Thymus (tissue), 11 donors: ENCODE measurements around the gene ISYNA1. TPM values are rescaled to one million over a fixed set of nuclear protein-coding genes. Genes with fewer than 3 reads are reported as not detected.

Experiments
- DNase-seq, 9 donors: peaks; one replicate each; pipeline ENCODE4 v3.0.0-alpha.2; 2013; ENCODE audit warnings: low spot score in 9 of 9, low read depth in 6 of 9, missing footprints in 1 of 9
- H3K27ac ChIP-seq, 2 donors: one replicate each; pipeline ENCODE4 v1.5.1; 2013; ENCODE audit warnings: control low read depth in 1 of 2, low read depth in 1 of 2, low read length in 1 of 2, mild to moderate bottlenecking in 1 of 2, moderate library complexity in 1 of 2
- H3K27me3 ChIP-seq, 2 donors: one replicate each; pipeline ENCODE4 v1.5.1; 2013; ENCODE audit warnings: low read length in 1 of 2; ENCODE audit not compliant: control insufficient read depth in 2 of 2, insufficient read depth in 1 of 2
- H3K36me3 ChIP-seq, 2 donors: one replicate each; pipeline ENCODE4 v1.5.1; 2013; ENCODE audit warnings: low read length in 1 of 2, mild to moderate bottlenecking in 1 of 2, moderate library complexity in 1 of 2; ENCODE audit not compliant: control insufficient read depth in 2 of 2, insufficient read depth in 2 of 2
- H3K4me1 ChIP-seq, 2 donors: one replicate each; pipeline ENCODE4 v1.5.1; 2013; ENCODE audit warnings: low read length in 2 of 2; ENCODE audit not compliant: control insufficient read depth in 2 of 2, insufficient read depth in 2 of 2
- H3K4me3 ChIP-seq, 2 donors: one replicate each; pipeline ENCODE4 v1.5.1; 2013; ENCODE audit warnings: low read length in 2 of 2, control low read depth in 1 of 2, mild to moderate bottlenecking in 1 of 2
- H3K9me3 ChIP-seq, 2 donors: one replicate each; pipeline ENCODE4 v1.5.1; 2013; ENCODE audit warnings: low read length in 1 of 2, mild to moderate bottlenecking in 1 of 2; ENCODE audit not compliant: control insufficient read depth in 2 of 2, insufficient read depth in 1 of 2
- WGBS: extraction: QIAGEN DNeasy Blood & Tissue Kit; methylation state at CpG from one replicate; pipeline ENCODE4 v1.1.7; 2013; 5-methylcytosine and 5-hydroxymethylcytosine counted together
- polyA plus RNA-seq: library from polyadenylated mRNA; stranded (reverse); fragments of 200-250 nt; gene quantifications from one replicate; pipeline ENCODE4 v1.2.3, GENCODE V29; 2013
- total RNA-seq: library from RNA; stranded (reverse); fragments of 120-200 nt; gene quantifications from one replicate; pipeline ENCODE4 v1.2.4, GENCODE V29; 2013
- donor health status: healthy.

ISYNA1 gene
- total and polyA plus RNA-seq, 2 donors = 14.2 to 66.1 TPM

DNA sequence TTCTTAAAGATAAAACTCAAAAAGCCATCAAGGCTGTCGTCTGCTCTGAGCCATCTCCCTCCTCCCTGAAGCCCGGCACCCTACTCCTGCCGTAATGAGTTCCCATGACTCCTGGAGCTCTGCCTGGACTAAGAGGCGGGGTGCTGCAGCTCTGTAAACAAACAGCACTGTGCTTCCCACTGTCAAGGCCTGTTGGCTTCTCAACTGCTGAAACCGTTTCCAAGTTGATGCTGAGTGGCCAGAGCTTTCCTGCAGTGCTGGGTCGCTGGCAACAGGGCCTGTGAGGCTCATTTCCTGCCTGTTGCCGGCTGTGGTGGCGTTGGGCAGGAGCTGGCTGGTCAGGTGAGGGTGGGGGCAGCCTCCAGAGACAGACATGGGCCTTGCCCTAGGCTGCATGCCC, 26.7 kb upstream of the ISYNA1 start:
- Histone ChIP-seq H3K36me3 (peaks cover 37 to 40% of the 10 kb centered on the region in 2 donors), H3K4me3 (no peak overlapping the region), H3K4me1 (peaks cover 6 to 27% of the 10 kb centered on the region in 2 donors), H3K9me3 (no peaks in the 10 kb centered on the region), H3K27ac (peak overlapping the region; percentile 51 to 62), H3K27me3 (no peaks in the 10 kb centered on the region)
- WGBS = 37% methylated on average over 8 of the region's 8 CpGs
- no peak for DNase-seq

DNA sequence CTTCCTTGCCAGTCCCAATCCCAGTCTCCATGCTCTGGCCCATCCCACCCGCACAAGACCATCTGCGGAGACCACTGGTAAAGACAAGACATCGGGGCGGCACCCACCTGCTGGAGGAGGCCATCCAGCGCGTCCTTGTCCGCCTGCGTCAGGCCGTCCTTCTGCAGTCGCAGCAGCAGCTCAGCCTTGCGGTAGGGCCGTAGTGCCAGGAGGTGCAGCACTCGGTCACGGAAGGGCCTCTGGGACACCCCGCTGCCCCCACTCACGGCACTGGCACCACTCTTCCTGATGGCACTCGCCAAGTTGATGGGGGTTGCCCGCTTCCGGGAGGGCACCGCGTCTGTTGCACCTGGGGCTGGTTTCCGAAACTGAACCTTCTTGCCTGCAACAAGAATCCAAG, 23.5 kb upstream of the ISYNA1 start:
- WGBS = 98% methylated on average over 22 of the region's 22 CpGs
- no peak for DNase-seq
- H3K4me3 ChIP-seq = no peak overlapping the region
- peaks cover 4 to 15% of the 10 kb centered on the region in 2 donors for H3K4me1 ChIP-seq
- no peaks in the 10 kb centered on the region for H3K27me3 ChIP-seq
- no peaks in the 10 kb centered on the region for H3K9me3 ChIP-seq
- peaks cover 61 to 68% of the 10 kb centered on the region in 2 donors for H3K36me3 ChIP-seq
- H3K27ac ChIP-seq = no peak overlapping the region

GRCh38 chr19:18460900-18461299, 23.0 kb upstream of the ISYNA1 start:
- Histone ChIP-seq H3K9me3 (no peaks in the 10 kb centered on the region), H3K27me3 (no peaks in the 10 kb centered on the region), H3K36me3 (peaks cover 66 to 71% of the 10 kb centered on the region in 2 donors), H3K27ac (no peak overlapping the region), H3K4me3 (no peak overlapping the region), H3K4me1 (peaks cover 4 to 15% of the 10 kb centered on the region in 2 donors)
- DNase-seq = no peak
- WGBS = 96% methylated on average over 12 of the region's 12 CpGs

DNA sequence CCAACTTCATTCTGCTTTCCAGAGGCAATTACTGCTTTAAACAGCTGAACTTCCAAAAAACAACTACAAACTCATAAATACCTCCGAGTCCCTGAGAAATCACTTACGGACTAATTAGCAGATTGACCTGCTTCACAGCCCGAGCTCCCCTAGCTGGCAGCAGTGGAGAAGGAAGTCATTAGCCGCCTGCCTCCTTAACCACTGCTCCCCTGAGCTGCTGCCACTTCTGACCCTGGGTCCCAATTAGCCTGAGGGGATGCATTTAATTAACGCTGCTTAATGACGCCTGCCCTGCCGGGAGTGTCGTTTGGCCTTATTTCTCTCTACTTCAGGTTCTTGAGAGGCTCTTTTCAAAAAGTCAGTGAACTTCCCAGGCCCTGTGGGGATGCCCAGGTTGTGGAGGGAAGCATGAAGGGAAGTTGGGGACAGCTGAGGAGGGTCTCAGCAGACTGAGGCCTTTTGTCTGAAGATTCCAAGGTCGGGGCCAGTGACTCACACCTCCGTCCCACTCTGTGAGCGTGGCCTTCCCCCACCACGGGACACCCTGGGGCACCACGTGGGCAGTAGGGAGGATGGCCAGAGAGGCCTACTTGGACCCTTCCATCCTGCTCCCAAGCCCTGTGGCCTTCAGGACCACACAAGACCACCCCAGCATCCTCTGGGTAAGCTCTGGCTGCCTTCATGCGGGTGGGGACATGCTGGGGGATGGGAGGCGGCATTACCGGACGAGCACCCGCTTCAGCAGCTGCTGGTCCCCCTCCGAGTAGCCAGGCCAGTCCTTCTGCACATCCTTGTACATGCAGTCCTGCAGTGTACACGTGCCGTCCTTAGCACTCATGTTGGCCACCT, 19.8 kb upstream of the ISYNA1 start:
- Histone ChIP-seq H3K36me3 (peaks cover 54 to 55% of the 10 kb centered on the region in 2 donors), H3K27ac (no peak overlapping the region)

DNA sequence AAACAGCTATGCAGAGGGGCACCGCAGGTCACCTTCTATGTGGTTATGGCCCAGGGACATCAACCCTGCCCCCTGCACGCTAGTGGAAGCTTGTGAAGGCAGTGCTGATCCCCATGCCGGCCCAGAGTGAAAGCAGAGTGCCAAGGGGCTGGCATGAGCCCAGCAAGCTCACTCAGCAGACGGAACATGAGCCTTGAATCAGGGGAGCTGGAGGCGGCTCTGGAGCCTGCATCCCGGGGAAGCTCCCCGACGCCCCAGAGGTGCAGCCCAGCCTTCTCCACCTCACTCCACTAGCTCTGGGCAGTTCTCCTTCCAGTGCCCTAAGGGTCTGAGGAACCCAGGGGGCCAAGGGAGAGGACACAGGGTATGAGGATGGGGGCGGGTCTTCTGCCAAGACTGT, 19.0 kb upstream of the ISYNA1 start:
- H3K4me1 ChIP-seq = no peaks in the 10 kb centered on the region
- DNase-seq = no peak
- H3K36me3 ChIP-seq = peaks cover 56 to 57% of the 10 kb centered on the region in 2 donors

More for the DNA sequence above, 19.8 kb upstream of the ISYNA1 start:
- Histone ChIP-seq H3K4me3 (no peak overlapping the region), H3K27me3 (no peaks in the 10 kb centered on the region), H3K9me3 (no peaks in the 10 kb centered on the region), H3K4me1 (no peaks in the 10 kb centered on the region)
- WGBS = 97% methylated on average over 21 of the region's 21 CpGs
- no peak for DNase-seq

DNA sequence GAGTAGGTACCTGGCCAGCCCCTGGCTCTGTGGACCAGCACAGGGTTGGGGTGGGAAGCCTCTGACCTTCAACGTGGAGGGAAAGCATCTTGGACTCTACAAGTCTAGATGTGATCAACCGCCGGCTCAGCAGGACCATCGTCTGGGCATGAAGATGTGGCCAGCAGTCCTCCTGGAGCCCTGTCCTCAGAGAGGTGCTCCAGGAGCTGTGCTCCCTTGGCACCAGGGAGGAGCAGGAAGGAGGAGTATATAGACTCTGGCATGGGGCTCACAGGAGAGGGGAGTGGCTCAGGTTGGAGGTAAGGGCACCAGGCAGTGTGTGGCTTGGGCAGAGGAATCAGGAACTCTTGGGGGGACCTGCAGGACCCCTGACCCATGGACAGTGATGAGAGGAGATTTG, 18.3 kb upstream of the ISYNA1 start:
- Histone ChIP-seq H3K27me3 (no peaks in the 10 kb centered on the region), H3K9me3 (no peaks in the 10 kb centered on the region), H3K27ac (no peak overlapping the region), H3K36me3 (peaks cover 54 to 58% of the 10 kb centered on the region in 2 donors), H3K4me3 (no peak overlapping the region), H3K4me1 (peaks cover 0 to under 1% of the 10 kb centered on the region in 2 donors)
- 98% methylated on average over 4 of the region's 4 CpGs for WGBS
- no peak for DNase-seq

More for the DNA sequence above, 19.0 kb upstream of the ISYNA1 start:
- no peak overlapping the region for H3K27ac ChIP-seq
- 86% methylated on average over 9 of the region's 9 CpGs for WGBS
- no peaks in the 10 kb centered on the region for H3K27me3 ChIP-seq
- H3K4me3 ChIP-seq = no peak overlapping the region
- no peaks in the 10 kb centered on the region for H3K9me3 ChIP-seq

DNA sequence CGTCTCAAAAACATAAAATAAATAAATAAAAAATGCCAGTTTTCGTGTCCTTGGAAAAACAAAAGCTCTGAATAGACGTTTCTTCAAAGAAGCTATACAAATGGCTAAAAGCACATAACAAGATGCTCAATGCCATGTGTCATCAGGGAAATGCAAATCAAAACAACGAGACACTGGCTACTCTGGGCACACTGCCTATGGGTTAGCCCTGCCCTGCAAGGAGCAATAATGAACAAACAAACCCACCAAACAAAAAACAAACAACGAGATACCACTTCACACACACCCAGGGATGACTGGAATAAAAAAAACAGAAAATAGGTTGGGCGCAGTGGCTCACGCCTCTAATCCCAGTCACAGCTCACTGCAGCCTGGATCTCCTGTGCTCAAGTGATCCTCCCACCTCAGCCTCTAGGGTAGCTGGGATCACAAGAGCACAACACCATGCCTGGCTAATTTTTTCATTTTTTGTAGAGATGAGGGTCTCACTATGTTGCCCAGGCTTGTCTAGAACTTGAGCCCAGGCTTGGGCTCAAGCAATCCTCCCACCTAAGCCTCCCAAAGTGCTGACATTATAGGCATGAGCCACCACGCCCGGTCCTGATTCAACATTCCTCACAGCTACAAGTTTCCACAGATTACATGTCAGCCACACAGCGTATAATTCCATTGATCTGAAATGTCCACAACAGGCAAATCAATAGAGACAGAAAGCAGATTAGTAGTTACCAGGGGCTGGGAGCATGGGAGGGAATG, 15.5 kb upstream of the ISYNA1 start:
- Histone ChIP-seq H3K27me3 (no peaks in the 10 kb centered on the region), H3K36me3 (peaks cover 57 to 62% of the 10 kb centered on the region in 2 donors), H3K27ac (no peak overlapping the region), H3K9me3 (no peaks in the 10 kb centered on the region), H3K4me3 (no peak overlapping the region), H3K4me1 (peaks cover 0 to 4% of the 10 kb centered on the region in 2 donors)
- DNase-seq = no peak
- 95% methylated on average over 10 of the region's 10 CpGs for WGBS

DNA sequence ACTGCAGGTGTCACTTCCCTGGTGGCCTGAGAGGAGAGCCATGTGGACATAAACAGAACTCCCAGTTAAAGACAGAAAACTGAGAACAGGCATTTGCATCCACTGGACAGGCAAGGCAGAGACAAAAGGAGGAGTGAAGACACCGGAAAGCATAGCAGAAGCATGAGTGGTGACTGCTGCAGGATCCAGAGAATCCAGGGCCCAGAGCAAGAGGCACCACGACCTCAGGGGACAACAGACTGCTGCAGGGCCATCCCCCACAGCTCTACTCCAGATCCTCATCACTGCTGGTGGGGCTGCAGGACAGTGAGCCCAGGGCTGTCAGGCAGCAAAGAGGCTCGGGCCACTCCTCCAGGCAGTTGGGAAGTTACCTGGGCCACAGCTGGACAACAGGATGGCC, 14.5 kb upstream of the ISYNA1 start:
- WGBS = 95% methylated on average over 3 of the region's 3 CpGs
- no peaks in the 10 kb centered on the region for H3K9me3 ChIP-seq
- no peak overlapping the region for H3K4me3 ChIP-seq
- H3K36me3 ChIP-seq = peaks cover 50 to 59% of the 10 kb centered on the region in 2 donors
- H3K4me1 ChIP-seq = peaks cover 0 to 4% of the 10 kb centered on the region in 2 donors
- no peak overlapping the region for H3K27ac ChIP-seq
- no peaks in the 10 kb centered on the region for H3K27me3 ChIP-seq
- no peak for DNase-seq
